ENCODE results near the gene CLEC2D.
"Not testable (repeated sequence)": the region's sequence is repeated elsewhere in the genome, so short reads cannot be mapped to it uniquely, and the experiment has no call there.

The CLEC2D gene, protein sequence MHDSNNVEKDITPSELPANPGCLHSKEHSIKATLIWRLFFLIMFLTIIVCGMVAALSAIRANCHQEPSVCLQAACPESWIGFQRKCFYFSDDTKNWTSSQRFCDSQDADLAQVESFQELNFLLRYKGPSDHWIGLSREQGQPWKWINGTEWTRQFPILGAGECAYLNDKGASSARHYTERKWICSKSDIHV

DNA sequence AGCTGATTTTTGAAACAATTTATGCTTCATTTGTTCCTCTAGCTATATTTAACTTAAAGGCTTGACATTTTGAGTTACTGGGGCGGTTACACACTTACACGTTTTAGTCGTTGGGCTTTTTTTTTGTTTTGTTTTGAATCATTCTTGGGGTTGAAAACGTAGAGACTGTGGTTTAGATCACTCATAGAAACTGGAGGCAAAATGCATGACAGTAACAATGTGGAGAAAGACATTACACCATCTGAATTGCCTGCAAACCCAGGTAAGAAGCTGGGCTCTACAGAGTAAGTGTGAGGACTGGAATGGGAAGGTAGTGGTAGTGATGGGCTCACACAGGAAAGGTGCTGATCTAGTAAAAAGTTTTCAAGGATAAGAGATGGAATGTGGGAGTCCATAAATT is at the start of gene CLEC2D:
CLEC2D (plus strand) TSS at position 180 of the 400 bp plus-strand sequence; CDS start at position 202, 22 bp downstream.
- no peaks in the 10 kb centered on the region for H3K9me3 Mint-ChIP-seq
- peak within 1 kb of the TSS; percentile 99 for H3K27ac Mint-ChIP-seq
- H3K27me3 Mint-ChIP-seq: no peaks in the 10 kb centered on the region
- H3K4me1 Mint-ChIP-seq: peaks cover 37% of the 10 kb centered on the region
- H3K36me3 Mint-ChIP-seq: peaks cover 43% of the 10 kb centered on the region
- peak within 1 kb of the TSS; percentile 90 for H3K4me3 Mint-ChIP-seq

DNA sequence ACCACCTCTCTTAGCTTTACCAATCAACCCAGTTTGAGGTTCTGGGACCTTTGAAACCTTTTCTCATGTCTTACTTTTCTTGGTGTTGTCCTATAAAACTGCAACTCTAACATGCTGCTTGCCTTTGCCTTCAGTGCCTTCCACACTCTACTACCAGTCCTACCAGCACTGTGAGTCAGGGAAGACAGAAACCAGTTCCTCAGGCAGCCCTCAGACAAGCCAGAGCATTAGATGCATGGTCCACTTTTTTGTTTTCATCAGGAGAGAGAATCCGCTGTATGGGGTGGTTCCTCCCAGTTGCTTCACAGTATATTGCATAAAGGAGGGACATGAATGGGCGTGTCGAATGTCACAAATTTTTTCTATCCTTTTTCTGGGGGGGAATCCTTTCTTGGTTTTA is 44.5 kb upstream of the CLEC2D start:
- Mint-ChIP-seq H3K27me3 (no peaks in the 10 kb centered on the region), H3K4me3 (no peak overlapping the region), H3K4me1 (peaks cover 21% of the 10 kb centered on the region), H3K9me3 (peaks cover 5% of the 10 kb centered on the region), H3K27ac (no peak overlapping the region), H3K36me3 (peaks cover 20% of the 10 kb centered on the region)

DNA sequence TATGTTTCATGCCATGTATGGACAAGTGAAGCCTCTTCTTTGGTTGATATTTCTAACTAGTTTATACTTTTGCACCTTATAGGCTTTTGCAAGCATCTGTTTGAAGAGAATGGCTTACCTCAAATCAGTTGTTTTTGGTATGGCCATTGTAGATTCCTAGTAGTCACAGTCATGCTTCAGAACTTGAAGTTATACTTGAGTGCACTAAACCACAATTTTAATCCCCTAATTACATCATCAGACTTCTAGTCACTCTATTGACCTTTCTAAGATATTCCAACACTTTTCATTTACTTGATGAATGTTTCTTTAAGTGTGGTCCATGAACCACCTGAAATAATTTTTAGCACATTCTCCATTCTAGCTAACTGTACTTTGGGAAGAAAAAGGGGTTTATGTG is 43.2 kb upstream of the CLEC2D start:
- H3K27me3 Mint-ChIP-seq: no peaks in the 10 kb centered on the region
- H3K27ac Mint-ChIP-seq: no peak overlapping the region
- H3K9me3 Mint-ChIP-seq: peaks cover 5% of the 10 kb centered on the region
- H3K4me3 Mint-ChIP-seq: no peak overlapping the region
- H3K4me1 Mint-ChIP-seq: peaks cover 25% of the 10 kb centered on the region
- peaks cover 21% of the 10 kb centered on the region for H3K36me3 Mint-ChIP-seq

DNA sequence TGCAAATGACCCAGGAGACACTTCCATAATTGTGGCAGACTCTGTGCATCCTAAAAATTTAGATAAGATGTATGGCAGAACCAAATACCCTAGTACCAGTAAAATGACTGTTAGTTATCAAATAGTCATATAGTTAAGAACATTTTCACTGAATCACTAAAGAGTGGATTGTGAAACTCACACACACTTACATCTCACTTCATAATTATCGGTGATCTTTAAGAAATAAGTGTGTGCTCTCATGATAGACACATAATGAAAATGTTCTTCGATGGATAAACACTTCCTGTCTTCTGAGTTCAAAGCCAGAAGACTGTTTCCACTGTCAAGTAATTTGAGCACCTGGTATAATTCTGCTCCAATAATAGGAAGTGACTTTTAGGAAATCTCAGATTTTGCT is 42.7 kb upstream of the CLEC2D start:
- H3K36me3 Mint-ChIP-seq: peaks cover 20% of the 10 kb centered on the region
- H3K9me3 Mint-ChIP-seq: peaks cover 5% of the 10 kb centered on the region
- no peak overlapping the region for H3K4me3 Mint-ChIP-seq
- peaks cover 29% of the 10 kb centered on the region for H3K4me1 Mint-ChIP-seq
- H3K27ac Mint-ChIP-seq: no peak overlapping the region
- H3K27me3 Mint-ChIP-seq: no peaks in the 10 kb centered on the region

DNA sequence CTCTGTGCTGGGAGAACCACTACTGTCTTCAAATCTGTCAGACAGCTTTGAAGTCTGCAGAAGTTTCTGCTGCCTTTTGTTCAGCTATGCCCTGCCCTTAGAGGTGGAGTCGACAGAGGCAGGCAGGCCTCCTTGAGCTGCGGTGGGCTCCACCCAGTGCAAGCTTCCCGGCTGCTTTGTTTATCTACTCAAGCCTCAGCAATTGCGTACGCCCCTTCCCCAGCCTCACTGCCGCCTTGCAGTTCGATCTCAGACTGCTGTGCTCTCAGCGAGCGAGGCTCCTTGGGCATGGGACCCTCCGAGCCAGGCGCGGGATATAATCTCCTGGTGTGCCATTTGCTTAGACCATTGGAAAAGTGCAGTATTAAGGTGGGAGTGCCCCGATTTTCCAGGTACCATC is 36.7 kb upstream of the CLEC2D start:
- H3K36me3 Mint-ChIP-seq: peaks cover 9% of the 10 kb centered on the region
- H3K27ac Mint-ChIP-seq: no peak overlapping the region
- no peak overlapping the region for H3K4me3 Mint-ChIP-seq
- no peaks in the 10 kb centered on the region for H3K27me3 Mint-ChIP-seq
- H3K4me1 Mint-ChIP-seq: peaks cover 64% of the 10 kb centered on the region
- H3K9me3 Mint-ChIP-seq: no peaks in the 10 kb centered on the region

DNA sequence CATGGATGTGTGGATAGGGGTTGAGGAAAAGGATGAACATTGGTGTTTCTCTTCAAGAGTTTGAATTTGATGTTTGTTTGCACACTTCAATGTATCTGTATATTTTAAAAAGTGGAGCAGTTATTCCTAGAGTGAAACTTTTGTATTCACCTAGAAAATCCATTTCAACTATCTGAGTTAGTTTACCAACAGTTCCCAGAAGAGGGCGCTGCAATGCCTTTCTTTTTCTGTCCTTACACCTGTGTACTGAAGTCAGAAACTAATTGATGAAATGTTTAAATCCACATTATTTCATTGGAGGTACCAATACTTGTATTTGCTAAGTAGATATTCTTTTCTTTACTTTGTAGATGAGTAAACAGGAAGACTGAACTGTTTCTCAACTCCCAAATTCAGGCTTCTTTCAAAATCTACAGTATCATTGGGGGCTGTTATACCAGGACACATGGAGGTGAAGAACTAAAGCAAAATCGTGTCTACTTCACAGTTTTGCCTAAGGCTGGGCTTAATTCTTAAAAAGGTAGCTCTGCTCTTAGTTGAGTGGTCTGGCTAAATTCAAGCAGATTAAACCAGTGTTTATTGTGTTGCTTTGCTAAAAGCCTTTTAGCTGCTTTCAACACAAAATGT is 35.2 kb upstream of the CLEC2D start:
- H3K27ac Mint-ChIP-seq: peak overlapping the region; percentile 96
- H3K36me3 Mint-ChIP-seq: peaks cover 6% of the 10 kb centered on the region
- no peaks in the 10 kb centered on the region for H3K27me3 Mint-ChIP-seq
- peak overlapping the region; percentile 70 for H3K4me3 Mint-ChIP-seq
- H3K4me1 Mint-ChIP-seq: peaks cover 70% of the 10 kb centered on the region
- H3K9me3 Mint-ChIP-seq: no peaks in the 10 kb centered on the region

DNA sequence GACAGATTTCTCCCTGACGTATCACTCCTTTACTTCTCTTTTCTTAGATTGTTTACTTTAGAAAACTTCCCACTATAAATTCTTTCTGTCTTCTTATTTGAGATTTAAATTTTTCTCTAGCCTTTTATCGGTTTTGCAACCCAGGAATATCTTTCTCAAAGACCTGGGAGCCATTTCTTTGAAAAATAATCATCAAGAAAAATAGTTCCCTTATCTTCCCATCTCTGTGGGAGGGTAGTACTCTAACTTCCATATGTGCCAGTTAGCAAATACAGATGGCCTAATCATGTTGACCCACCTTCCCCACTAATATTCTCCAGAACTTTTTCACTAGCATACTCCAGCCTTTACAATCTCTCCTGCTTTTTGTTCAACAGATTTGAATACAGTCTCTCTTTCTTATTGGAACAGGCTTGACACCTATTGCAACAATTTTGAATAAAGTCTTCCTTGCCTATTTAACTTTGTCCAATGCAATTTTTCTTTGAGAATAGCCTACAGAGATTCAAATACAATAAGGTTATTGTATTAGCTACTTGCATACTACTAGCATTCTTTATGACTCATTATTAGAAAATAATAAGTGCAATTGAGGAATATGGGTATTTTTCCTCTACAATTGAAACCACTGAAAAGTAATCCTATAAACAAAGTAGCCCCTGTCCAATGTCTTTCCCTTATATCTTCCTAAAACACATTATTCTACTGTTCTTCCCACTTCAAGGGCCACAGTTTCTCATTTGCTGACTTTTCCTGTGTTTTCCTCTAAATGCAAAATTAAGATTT is 34.4 kb upstream of the CLEC2D start:
- no peaks in the 10 kb centered on the region for H3K9me3 Mint-ChIP-seq
- H3K27me3 Mint-ChIP-seq: no peaks in the 10 kb centered on the region
- peak overlapping the region; percentile 17 for H3K4me3 Mint-ChIP-seq
- peaks cover 8% of the 10 kb centered on the region for H3K36me3 Mint-ChIP-seq
- H3K27ac Mint-ChIP-seq: peak overlapping the region; percentile 46
- H3K4me1 Mint-ChIP-seq: peaks cover 72% of the 10 kb centered on the region

DNA sequence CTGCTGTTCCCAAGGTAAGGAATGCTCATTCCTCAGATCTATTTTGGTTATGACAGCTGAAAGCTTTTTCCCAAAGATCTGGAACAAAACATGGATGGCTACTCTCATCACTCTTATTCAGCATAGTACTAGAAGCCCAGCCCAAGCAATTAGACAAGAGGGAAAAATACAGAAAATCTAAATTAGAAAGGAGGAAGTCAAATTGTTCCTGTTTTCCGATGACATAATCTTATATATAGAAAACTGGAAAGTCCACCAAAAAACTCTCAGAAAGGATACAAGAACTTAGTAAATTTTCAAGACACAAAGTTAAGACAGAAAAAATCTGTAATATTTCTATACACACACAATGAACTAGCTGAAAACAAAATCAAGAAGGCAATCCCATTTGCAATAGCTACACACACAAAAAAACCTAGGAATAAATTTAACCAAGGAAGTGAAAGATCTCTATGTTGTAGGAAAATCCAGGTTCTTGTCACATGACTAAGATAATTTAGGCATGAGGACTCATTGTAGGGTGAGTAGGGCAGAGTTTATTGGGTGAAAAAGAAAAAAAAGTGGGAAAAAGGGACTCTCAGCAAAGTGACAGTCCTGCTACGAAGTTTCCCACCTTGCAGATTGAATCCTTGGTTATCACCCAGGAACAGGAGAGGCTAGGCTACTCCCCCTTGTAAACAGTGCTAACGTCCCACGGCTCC is 33.2 kb upstream of the CLEC2D start:
- Mint-ChIP-seq H3K27ac (peak overlapping the region; percentile 73), H3K4me3 (peak overlapping the region; percentile 34), H3K9me3 (no peaks in the 10 kb centered on the region), H3K36me3 (peaks cover 10% of the 10 kb centered on the region), H3K4me1 (peaks cover 76% of the 10 kb centered on the region), H3K27me3 (no peaks in the 10 kb centered on the region)

DNA sequence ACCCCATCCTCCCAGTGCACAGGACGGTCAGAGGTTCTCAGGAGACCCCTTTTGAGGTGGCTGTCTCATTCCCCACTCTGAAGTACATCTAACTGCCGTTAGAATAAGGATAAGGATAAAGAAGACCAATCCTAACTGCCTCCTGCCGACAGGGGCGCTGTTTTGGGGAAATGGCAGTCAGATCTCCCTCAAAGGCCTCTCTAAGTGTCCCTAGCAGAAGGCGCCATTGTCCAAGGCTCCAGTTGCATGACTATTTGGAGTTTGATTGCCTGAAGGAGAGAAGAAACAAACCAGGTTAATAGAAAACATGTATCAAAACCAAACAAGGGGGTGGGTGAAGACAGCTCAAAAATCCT is 32.7 kb upstream of the CLEC2D start:
- peaks cover 11% of the 10 kb centered on the region for H3K36me3 Mint-ChIP-seq
- H3K4me1 Mint-ChIP-seq: peaks cover 72% of the 10 kb centered on the region

DNA sequence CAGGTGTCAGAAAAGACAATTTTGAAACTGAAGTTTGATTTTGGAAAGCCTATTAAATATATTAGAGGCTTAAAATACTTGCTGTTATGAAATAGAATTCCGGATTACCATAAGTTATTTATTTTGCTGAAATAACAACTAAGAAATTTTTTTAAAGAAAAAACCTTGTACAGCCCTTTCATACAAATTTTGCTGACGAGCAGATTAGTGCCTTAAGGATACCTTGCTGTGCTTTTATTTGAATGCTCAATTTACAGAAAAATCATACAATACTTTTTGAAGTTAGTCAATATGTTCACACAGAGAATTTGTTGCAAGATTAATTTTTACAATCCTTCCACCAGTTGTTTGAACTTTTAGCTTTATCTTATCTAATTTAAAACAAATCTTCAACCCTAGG is 29.5 kb upstream of the CLEC2D start:
- H3K27me3 Mint-ChIP-seq: no peaks in the 10 kb centered on the region
- H3K9me3 Mint-ChIP-seq: no peaks in the 10 kb centered on the region
- no peak overlapping the region for H3K27ac Mint-ChIP-seq
- H3K4me1 Mint-ChIP-seq: peaks cover 72% of the 10 kb centered on the region
- peaks cover 11% of the 10 kb centered on the region for H3K36me3 Mint-ChIP-seq
- H3K4me3 Mint-ChIP-seq: no peak overlapping the region

More for the DNA sequence above, 32.7 kb upstream of the CLEC2D start:
- no peaks in the 10 kb centered on the region for H3K27me3 Mint-ChIP-seq
- peak overlapping the region; percentile 69 for H3K27ac Mint-ChIP-seq
- no peaks in the 10 kb centered on the region for H3K9me3 Mint-ChIP-seq
- H3K4me3 Mint-ChIP-seq: no peak overlapping the region

DNA sequence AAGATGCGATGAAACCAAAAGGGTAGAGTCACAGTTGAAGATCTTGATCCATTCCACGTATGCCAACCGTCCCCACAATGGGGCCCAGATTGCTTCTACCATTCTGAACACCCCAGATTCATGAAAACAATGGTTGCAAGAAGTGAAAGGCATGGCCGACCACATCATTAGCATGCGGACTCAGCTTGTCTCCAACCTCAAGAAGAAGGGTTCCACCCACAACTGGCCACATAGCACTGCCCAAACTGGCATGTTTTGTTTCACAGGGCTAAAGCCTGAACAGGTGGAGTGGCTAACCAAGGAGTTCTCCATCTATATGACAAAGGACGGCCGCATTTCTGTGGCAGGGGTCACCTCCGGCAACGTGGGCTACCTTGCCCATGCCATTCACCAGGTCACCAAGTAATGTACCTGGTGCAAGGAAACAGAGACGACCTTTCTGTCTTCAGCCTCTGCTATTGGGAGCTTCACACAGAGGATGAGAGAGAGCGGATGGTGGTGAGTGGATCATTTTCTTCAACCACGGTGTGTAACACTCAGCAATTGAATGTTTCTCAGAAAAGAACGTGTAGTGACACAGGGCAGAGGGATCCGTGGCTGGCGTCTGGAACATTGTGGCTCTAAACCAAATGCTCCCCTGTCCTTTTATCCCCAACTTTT is 26.8 kb upstream of the CLEC2D start:
- H3K27ac Mint-ChIP-seq: peak overlapping the region; percentile 33
- H3K4me1 Mint-ChIP-seq: peaks cover 69% of the 10 kb centered on the region
- no peaks in the 10 kb centered on the region for H3K27me3 Mint-ChIP-seq
- peaks cover 13% of the 10 kb centered on the region for H3K36me3 Mint-ChIP-seq
- peak overlapping the region; percentile 72 for H3K4me3 Mint-ChIP-seq
- peaks cover 6% of the 10 kb centered on the region for H3K9me3 Mint-ChIP-seq

DNA sequence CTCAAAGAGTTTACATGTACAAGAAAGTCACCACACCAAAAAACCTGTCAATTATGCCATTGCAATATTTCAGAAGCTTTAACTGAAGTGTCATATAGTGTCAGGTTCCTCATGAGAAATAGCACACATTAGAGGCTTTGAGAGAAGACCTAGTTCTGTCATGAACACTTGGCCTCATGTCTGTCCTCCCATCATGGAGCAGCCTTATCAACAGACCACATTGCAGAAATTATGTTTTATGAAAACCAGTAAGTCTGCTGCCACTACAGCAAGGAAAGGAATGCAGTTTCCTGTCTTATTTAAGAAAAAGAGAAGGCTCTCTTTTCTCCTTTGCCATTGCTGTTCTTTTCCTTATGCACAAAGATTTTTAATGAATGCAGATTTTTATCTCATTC is 26.2 kb upstream of the CLEC2D start:
- Mint-ChIP-seq H3K36me3 (peaks cover 13% of the 10 kb centered on the region), H3K27me3 (no peaks in the 10 kb centered on the region), H3K27ac (peak overlapping the region; percentile 33), H3K9me3 (peaks cover 6% of the 10 kb centered on the region), H3K4me3 (peak overlapping the region; percentile 72), H3K4me1 (peaks cover 65% of the 10 kb centered on the region)

DNA sequence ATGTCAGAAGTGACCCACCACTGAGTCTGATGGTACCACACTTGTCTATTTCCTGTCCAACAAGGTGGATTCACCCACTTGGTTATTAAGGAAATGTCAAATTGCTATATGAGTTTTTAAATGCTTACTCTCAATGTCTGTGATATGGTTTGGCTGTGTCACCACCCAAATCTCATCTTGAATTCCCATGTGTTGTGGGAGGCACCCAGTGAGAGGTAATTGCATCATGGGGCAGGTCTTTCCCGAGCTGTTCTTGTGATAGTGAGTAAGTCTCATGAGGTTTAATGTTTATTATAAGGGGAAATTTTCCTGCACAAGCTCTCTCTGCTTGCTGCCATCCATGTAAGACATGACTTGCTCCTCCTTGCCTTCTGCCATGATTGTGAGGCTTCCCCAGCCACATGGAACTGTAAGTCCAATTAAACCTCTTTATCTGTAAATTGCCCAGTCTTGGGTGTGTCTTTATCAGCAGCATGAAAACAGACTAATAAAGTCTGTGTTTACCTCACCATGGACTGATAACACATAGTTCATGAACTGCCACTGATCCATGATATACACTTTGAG is 24.4 kb upstream of the CLEC2D start:
- H3K27me3 Mint-ChIP-seq, H3K9me3 Mint-ChIP-seq: not testable (repeated sequence)
- H3K4me3 Mint-ChIP-seq: peak overlapping the region; percentile 77
- peaks cover 14% of the 10 kb centered on the region for H3K36me3 Mint-ChIP-seq
- H3K4me1 Mint-ChIP-seq: peaks cover 54% of the 10 kb centered on the region
- H3K27ac Mint-ChIP-seq: peak overlapping the region; percentile 90

DNA sequence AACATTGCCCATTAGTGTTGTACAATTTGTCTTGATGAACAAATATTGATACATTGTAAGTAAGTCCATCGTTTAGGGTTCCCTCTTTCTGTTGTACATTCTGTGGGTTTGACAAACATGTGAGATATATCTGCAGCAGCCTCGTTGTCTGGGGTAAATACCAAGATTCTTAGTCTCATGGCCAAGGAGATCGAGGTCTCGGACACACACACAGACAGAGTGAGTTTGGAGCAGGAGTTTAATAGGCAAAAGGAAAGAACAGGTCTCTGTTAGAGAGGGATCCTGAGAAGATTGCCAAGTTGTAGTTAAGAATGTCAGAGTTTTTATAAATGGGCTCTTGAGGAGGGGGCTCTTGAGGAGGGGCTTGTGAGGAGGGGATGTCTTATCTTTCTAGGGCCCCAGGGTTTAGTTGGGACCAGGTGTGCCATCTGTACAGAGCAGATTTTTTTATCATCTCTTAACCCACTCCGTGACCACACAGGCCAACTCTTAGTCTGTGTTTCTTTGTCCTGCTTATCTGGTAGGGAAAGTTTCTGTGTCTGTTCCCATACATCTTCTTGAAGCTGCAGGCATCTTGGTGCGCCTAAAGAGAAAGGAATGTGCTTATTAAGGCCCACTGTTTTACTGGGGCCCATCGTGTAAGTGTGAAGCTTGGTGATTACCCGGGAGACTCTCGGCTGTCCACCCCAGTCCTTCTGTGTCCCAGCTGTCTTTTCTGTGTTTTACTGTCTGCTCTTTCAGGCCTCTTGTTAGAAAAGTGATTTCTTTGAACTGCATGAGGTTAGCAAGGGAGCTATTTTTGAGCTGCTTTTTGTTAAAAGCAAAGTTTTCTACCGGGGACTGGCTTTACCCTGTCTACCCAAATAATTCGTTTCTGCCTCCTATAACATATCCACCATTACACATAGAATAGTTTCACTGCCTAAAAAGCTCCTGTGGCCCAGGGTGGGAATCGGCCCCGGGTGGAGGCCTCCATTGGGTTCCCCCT is 22.4 kb upstream of the CLEC2D start:
- Mint-ChIP-seq H3K27ac (peak overlapping the region; percentile 98), H3K4me3 (peak overlapping the region; percentile 99), H3K9me3 (peaks cover 6% of the 10 kb centered on the region), H3K27me3 (no peaks in the 10 kb centered on the region), H3K36me3 (peaks cover 12% of the 10 kb centered on the region), H3K4me1 (peaks cover 62% of the 10 kb centered on the region)
